Naive B cell (primary cell): Measurements from ENCODE around the gene TMIGD3. TPM values are rescaled to one million over a fixed set of nuclear protein-coding genes. Genes with fewer than 3 reads are reported as not detected.

Experiments
- ATAC-seq, 2 donors: fragments of 150-1000 bp; cut with Tn5 transposase; 2 replicates each; pipeline ENCODE4 v1.10.0; 2021; ENCODE audit warnings: low read depth in 2 of 2, mild to moderate bottlenecking in 2 of 2, moderate library complexity in 2 of 2
- DNase-seq: peaks from one replicate; pipeline ENCODE4 v3.0.0; 2022
- H3K27ac Mint-ChIP-seq, 6 donors: one replicate each; pipeline ENCODE4 v1.8.0; 2020 to 2022; ENCODE audit warnings: mild to moderate bottlenecking in 6 of 6, mixed read lengths in 6 of 6, moderate library complexity in 5 of 6, inconsistent platforms in 2 of 6
- H3K27me3 Mint-ChIP-seq, 3 donors: one replicate each; pipeline ENCODE4 v1.8.0; 2021 to 2022; ENCODE audit warnings: mixed read lengths in 3 of 3, mild to moderate bottlenecking in 1 of 3
- H3K36me3 Mint-ChIP-seq, 2 donors: one replicate each; pipeline ENCODE4 v1.8.0; 2020 to 2022; ENCODE audit warnings: mixed read lengths in 2 of 2, inconsistent platforms in 1 of 2, mild to moderate bottlenecking in 1 of 2
- H3K4me1 Mint-ChIP-seq, 3 donors: one replicate each; pipeline ENCODE4 v1.8.0; 2020 to 2022; ENCODE audit warnings: mixed read lengths in 3 of 3, inconsistent platforms in 1 of 3, mild to moderate bottlenecking in 1 of 3, moderate library complexity in 1 of 3
- H3K4me3 Mint-ChIP-seq, 8 donors: one replicate each; pipeline ENCODE4 v1.8.0; 2020 to 2022; ENCODE audit warnings: mild to moderate bottlenecking in 8 of 8, mixed read lengths in 8 of 8, moderate library complexity in 8 of 8, inconsistent platforms in 2 of 8
- H3K9me3 Mint-ChIP-seq, 7 donors: one replicate each; pipeline ENCODE4 v1.8.0; 2020 to 2022; ENCODE audit warnings: mixed read lengths in 7 of 7, mild to moderate bottlenecking in 5 of 7, inconsistent platforms in 2 of 7, moderate library complexity in 1 of 7
- polyA plus RNA-seq, 6 donors: library from polyadenylated mRNA; unstranded; fragments of 300-500 nt; fragmentation: Illumina TruSeq; gene quantifications; one replicate each; pipeline ENCODE4 v1.2.3, GENCODE V29; 2021; ENCODE audit warnings: low read depth in 6 of 6

The TMIGD3 gene
- polyA plus RNA-seq, 6 donors from 2014 or later: 0.40 TPM; not detected in 5

DNA sequence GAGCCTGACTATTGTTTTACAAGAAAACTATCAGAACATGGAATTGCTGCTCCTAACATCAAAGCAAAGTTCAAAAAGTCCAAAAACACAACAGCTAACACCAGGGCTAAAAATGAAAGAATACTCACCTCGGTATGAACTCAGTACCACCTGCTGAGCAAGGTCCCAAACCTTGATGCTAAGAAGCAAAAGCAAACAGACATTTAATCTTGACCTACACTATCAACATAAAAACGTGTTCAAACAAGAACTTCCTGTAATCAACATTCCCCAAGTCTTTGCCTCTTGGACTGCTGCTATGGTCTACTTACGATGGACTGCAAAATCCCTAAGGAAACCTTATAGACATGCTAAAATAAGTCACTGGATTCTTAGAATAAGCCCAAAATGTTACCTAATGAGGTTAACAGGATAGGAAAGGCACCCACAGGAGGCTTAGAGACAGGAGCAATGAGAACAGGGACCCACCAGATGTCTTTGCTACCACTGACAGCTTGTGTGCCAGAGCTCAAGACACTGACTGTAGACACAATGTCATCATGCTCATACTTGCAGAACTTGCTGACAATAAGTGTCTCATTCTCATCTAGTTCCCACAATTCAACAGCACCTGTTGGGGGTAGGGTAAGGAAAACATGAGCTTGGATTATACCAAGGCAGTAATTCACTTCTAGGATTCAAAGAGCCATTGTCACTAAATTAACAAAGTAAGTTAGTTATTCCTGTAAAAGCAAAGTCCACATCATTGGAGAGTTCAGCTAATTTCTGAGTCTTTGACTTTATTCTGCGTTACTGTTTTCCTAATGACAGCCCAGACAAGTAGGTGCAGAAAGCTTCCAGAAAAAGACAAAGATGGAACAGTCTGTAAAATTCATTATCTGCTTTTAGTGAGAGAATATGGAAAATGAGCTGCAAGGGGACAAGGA, 56.2 kb downstream of the TMIGD3 start:
- H3K27me3 Mint-ChIP-seq: no peaks in the 10 kb centered on the region
- H3K36me3 Mint-ChIP-seq: peaks cover 21 to 25% of the 10 kb centered on the region in 2 donors
- peak overlapping the region in 5 of 6 donors; percentile 12 to 100 (median 97) for H3K27ac Mint-ChIP-seq
- ATAC-seq (no peak), DNase-seq (no peak)
- peak overlapping the region in 7 of 8 donors; percentile 97 to 100 (median 100) for H3K4me3 Mint-ChIP-seq
- peaks cover 0 to 2% (median 0%) of the 10 kb centered on the region in 7 donors for H3K9me3 Mint-ChIP-seq
- H3K4me1 Mint-ChIP-seq: peaks cover 42 to 66% (median 60%) of the 10 kb centered on the region in 3 donors

DNA sequence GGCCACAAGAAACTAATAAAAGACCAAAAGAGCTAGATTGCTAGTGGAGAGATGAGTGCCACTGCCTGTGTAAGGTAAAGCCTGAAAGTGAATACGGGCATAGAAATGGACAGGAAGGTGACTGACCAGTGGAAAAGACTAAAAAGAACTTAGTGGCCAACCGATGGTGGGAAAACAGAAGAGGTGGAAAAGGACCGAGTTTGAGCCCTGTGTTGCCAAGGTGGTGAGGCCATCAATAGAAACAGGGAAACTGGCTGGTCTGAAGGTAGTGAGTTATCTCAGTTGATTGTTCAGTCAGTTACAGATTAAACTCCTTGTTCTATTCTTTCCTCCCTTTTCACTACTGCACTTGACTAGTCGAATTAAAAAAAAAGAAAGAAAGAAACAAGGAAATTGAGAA, 56.9 kb downstream of the TMIGD3 start:
- DNase-seq: no peak
- peaks cover 0 to 2% (median 0%) of the 10 kb centered on the region in 7 donors for H3K9me3 Mint-ChIP-seq
- peaks cover 17 to 26% of the 10 kb centered on the region in 2 donors for H3K36me3 Mint-ChIP-seq

DNA sequence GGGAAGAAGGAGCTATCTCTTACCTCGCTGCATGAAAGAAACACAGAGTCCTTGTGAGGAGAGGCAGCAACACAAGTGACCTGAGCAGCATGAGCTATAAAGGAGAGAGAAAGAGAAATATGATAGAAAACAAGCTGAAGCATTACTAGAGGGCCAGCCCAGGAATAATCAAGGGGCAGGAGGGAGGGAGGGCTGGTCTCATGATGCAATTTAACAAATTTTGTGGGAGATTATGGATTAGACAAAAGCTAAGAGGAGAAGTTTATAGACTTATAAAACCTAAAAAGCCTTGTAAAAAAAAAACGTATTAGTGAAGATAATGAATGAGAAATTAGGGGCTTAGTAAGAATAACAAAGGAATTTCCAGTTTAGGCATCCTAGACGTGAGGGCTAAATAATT, 59.4 kb downstream of the TMIGD3 start:
- Mint-ChIP-seq H3K4me1 (peaks cover 16 to 47% (median 44%) of the 10 kb centered on the region in 3 donors), H3K9me3 (no peaks in the 10 kb centered on the region), H3K27ac (peak overlapping the region in 4 of 6 donors; percentile 3 to 92 (median 22)), H3K36me3 (peaks cover 17 to 31% of the 10 kb centered on the region in 2 donors), H3K4me3 (peak overlapping the region in 1 of 8 donors; percentile 46), H3K27me3 (no peaks in the 10 kb centered on the region)
- no peak for ATAC-seq
- no peak for DNase-seq

More for the DNA sequence above, 56.9 kb downstream of the TMIGD3 start:
- peak overlapping the region in 4 of 8 donors; percentile 10 to 100 (median 98) for H3K4me3 Mint-ChIP-seq
- no peaks in the 10 kb centered on the region for H3K27me3 Mint-ChIP-seq
- H3K27ac Mint-ChIP-seq: peak overlapping the region in 5 of 6 donors; percentile 13 to 79 (median 58)
- ATAC-seq: no peak
- H3K4me1 Mint-ChIP-seq: peaks cover 36 to 65% (median 59%) of the 10 kb centered on the region in 3 donors

DNA sequence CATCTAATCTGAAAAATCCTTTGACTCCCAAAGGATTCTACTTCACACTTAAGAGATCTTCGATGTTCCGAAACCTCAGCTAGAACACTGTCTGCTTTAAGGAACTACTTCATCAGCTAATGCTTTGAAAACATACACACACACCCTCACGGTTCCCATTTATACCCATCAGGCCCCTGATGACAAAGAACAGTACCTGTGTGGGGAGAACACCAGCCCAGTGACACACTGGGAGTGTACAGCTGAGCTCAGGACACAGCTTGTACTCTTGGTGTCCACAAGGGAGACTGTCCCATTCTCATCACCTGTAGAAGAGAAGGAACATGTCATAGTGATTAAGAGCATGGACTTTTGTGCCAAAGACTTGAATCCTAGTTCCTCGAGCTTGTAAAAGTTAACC, 61.0 kb downstream of the TMIGD3 start:
- DNase-seq (no peak), ATAC-seq (no peak)
- H3K4me1 Mint-ChIP-seq: peaks cover 6 to 34% (median 30%) of the 10 kb centered on the region in 3 donors
- H3K27ac Mint-ChIP-seq: peak overlapping the region in 2 of 6 donors; percentile 41 to 81
- peaks cover 16 to 40% of the 10 kb centered on the region in 2 donors for H3K36me3 Mint-ChIP-seq
- no peaks in the 10 kb centered on the region for H3K9me3 Mint-ChIP-seq
- no peak overlapping the region for H3K4me3 Mint-ChIP-seq
- no peaks in the 10 kb centered on the region for H3K27me3 Mint-ChIP-seq

DNA sequence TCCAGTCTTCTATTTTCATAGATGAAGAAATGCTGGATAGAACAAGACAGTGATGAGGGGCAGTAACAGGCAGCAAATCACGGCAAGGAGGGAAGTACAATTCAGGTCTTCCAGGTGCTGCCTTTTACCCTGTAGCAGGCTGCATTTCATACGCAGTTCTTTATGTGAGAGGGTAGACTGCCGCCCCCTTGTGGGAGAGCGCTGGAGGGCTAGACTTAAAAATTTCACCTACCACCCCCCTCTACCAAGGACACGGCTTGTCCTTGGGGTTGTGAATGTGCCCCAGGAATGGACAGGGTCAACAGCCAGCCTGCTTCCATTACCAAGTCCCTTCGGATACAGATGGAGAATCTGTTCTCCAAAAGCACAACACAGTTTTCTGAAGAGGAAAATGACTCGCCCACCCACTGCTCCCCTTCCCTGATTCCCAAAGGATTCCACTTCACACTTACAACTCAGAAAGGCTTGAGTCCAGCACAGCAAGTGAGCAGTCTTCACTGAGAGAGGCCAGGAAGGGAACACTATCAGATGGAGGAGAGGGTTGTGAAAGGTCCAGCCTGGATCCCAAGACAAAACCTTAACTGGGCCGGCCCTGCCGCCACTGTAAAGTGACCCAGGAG, 61.8 kb downstream of the TMIGD3 start:
- no peaks in the 10 kb centered on the region for H3K9me3 Mint-ChIP-seq
- ATAC-seq (peak; percentile 88 to 96), DNase-seq (peak; percentile 61)
- H3K27ac Mint-ChIP-seq: peak overlapping the region; percentile 53 to 81 (median 71)
- H3K36me3 Mint-ChIP-seq: peaks cover 16 to 40% of the 10 kb centered on the region in 2 donors
- no peaks in the 10 kb centered on the region for H3K27me3 Mint-ChIP-seq
- peaks cover 6 to 26% (median 22%) of the 10 kb centered on the region in 3 donors for H3K4me1 Mint-ChIP-seq
- no peak overlapping the region for H3K4me3 Mint-ChIP-seq

DNA sequence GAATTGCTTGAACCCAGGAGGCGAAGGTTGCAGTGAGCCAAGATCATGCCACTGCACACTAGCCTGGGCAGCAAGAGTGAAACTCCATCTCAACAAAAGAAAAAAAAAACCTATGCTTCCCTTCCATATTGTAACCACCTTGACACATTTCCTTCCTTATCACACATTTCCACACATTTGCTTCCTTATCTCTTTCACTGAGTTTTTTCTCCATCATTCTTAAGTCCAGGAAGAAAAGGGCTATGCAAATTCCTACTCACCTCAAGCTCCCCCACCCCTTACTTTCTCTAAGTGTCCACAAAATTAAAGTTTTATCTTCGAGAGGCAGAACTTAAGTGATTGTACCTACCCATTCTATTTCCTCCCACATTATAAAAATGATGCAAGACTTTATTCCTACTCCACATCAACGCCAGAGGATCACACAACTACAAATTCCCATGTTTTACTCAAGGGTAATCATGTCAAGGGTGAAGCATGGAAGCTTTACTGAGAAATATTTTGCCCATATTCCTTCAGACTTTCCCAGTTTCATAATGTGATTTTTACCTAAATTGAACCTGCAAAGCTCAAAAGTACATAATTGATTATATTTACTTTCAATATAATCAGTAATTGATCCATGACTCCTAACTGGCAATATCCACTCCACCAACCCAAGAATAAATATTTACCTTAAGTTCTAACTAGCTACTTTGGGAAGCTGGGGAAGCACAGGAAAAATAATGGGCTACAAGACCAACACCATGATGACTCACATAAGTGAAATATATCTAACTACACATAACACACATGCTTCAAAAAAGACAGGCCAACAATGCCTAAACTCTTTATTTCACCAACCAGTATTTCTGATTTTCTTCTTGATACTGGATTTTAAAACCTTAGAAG, 63.7 kb downstream of the TMIGD3 start:
- H3K27ac Mint-ChIP-seq: peak overlapping the region in 4 of 6 donors; percentile 1 to 8 (median 2)
- peaks cover 16 to 40% of the 10 kb centered on the region in 2 donors for H3K36me3 Mint-ChIP-seq

DNA sequence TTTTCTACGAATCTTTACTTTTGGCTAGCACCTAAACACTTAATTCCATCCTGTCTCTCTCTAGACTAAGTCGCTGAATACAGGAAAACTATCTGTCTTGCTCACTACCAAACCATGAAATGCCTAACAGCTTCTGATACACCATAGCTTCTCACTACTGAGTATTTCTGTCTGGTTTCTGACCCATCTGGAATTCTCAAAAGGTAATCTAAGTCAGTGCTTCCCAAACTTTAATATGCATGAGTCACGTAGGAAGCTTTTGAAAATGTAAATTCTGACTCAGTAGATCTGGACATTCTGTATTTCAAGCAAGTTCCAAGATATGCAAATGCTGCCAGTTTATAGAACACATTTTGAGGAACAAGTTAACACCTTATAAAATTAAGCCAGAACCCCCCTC, 66.7 kb downstream of the TMIGD3 start:
- H3K27ac Mint-ChIP-seq: peak overlapping the region in 3 of 6 donors; percentile 10 to 84 (median 49)

More for the DNA sequence above, 63.7 kb downstream of the TMIGD3 start:
- Mint-ChIP-seq H3K9me3 (no peaks in the 10 kb centered on the region), H3K4me3 (no peak overlapping the region), H3K4me1 (peaks cover 0 to 14% (median 13%) of the 10 kb centered on the region in 3 donors), H3K27me3 (no peaks in the 10 kb centered on the region)
- no peak for ATAC-seq
- DNase-seq: no peak

More for the DNA sequence above, 66.7 kb downstream of the TMIGD3 start:
- DNase-seq (no peak), ATAC-seq (no peak)
- Mint-ChIP-seq H3K27me3 (no peaks in the 10 kb centered on the region), H3K9me3 (no peaks in the 10 kb centered on the region), H3K4me3 (no peak overlapping the region), H3K36me3 (peaks cover 16 to 20% of the 10 kb centered on the region in 2 donors), H3K4me1 (peaks cover 4 to 15% (median 9%) of the 10 kb centered on the region in 3 donors)

Other genes starting within 250 kb of the TMIGD3 start
- gene CHIA, start 212.8 kb downstream of the TMIGD3 start, polyA plus RNA-seq: not detected
- 1 to 10 TPM in 2 of 6 donors, under 1 TPM in 4; 0.51 to 2.7 (median 0.71) TPM for gene OVGP1, start 75.9 kb downstream of the TMIGD3 start, polyA plus RNA-seq
- gene WDR77, start 54.4 kb downstream of the TMIGD3 start, polyA plus RNA-seq: 10 to 100 TPM; 46.4 to 61.2 (median 54.8) TPM
- 100 to 1,000 TPM; 356 to 441 (median 405) TPM for gene ATP5PB, start 54.2 kb downstream of the TMIGD3 start, polyA plus RNA-seq
- gene C1orf162, start 29.6 kb downstream of the TMIGD3 start, polyA plus RNA-seq: 100 to 1,000 TPM; 349 to 661 (median 403) TPM
- gene ADORA3, start within 50 bp of the TMIGD3 start, polyA plus RNA-seq: under 1 TPM in 2 of 6 donors, not detected in 4; 0.23 to 0.39 TPM
- gene RAP1A, start 116.2 kb upstream of the TMIGD3 start, polyA plus RNA-seq: 10 to 100 TPM; 30.7 to 44.6 (median 37.2) TPM
- under 1 TPM in 5 of 6 donors, not detected in 1; 0.28 to 0.86 (median 0.40) TPM for gene INKA2, start 235.8 kb upstream of the TMIGD3 start, polyA plus RNA-seq